ENCODE data around the gene CDK9.

The CDK9 gene

GRCh38 chr9:127746959-127747569 lies 38.8 kb upstream of the CDK9 start:
- DNase-seq (ENCODE audit: extremely low spot score), result no peak
- POLR2A ChIA-PET, result interaction anchor here (1.4 kb wide), 1 partner anchor 12 kb away, joined by 4 read pairs; the partner anchor contains the start of gene TOR2A
- TF ChIP-seq FOXM1 (IDR thresholded peaks at IDR 0.05; ENCODE audit: borderline replicate concordance), result no peak
- TF ChIP-seq SUZ12 (IDR thresholded peaks at IDR 0.05), result no peak
- TF ChIP-seq TARDBP (IDR thresholded peaks at IDR 0.05), result no peak
- TF ChIP-seq BHLHE40 (IDR thresholded peaks at IDR 0.05; ENCODE audit: borderline replicate concordance), result no peak
- TF ChIP-seq L3MBTL2 (conservative IDR thresholded peaks at IDR 0.05), result no peak
- TF ChIP-seq ARNT (IDR thresholded peaks at IDR 0.05), result no peak
- no peak for TF ChIP-seq CTBP1 (IDR thresholded peaks at IDR 0.05; ENCODE audit: borderline replicate concordance)
- TF ChIP-seq ELF4 (IDR thresholded peaks at IDR 0.05), result no peak
- TF ChIP-seq SP1 (IDR thresholded peaks at IDR 0.05), result no peak
- TF ChIP-seq FOXA1 (IDR thresholded peaks at IDR 0.05), result no peak
- no peak for TF ChIP-seq LEF1 (IDR thresholded peaks at IDR 0.05; ENCODE audit: borderline replicate concordance)
- TF ChIP-seq FOXK2 (IDR thresholded peaks at IDR 0.05), result no peak
- no peak for TF ChIP-seq PKNOX1 (IDR thresholded peaks at IDR 0.05)
- no peak for TF ChIP-seq ZNF384 (IDR thresholded peaks at IDR 0.05)
- CTCF ChIA-PET, result no interaction called here

- POLR2A ChIA-PET, result no interaction called here
- CTCF ChIA-PET, result no interaction called here
- TF ChIP-seq ARNT (IDR thresholded peaks at IDR 0.05) (no peak), FOXK2 (IDR thresholded peaks at IDR 0.05) (no peak), ELF4 (IDR thresholded peaks at IDR 0.05) (no peak), ZNF384 (IDR thresholded peaks at IDR 0.05) (no peak), NFRKB (IDR thresholded peaks at IDR 0.05) (no peak), FOXA1 (IDR thresholded peaks at IDR 0.05) (no peak), SP1 (IDR thresholded peaks at IDR 0.05) (no peak), LEF1 (IDR thresholded peaks at IDR 0.05; ENCODE audit: borderline replicate concordance) (no peak), TARDBP (IDR thresholded peaks at IDR 0.05) (no peak)
- DNase-seq (ENCODE audit: extremely low spot score), result no peak
Measured at GRCh38 chr9:127749090-127749787, 36.6 kb upstream of the CDK9 start.

- TF ChIP-seq ELF4 (IDR thresholded peaks at IDR 0.05) (no peak), ZNF384 (IDR thresholded peaks at IDR 0.05) (no peak), BHLHE40 (IDR thresholded peaks at IDR 0.05; ENCODE audit: borderline replicate concordance) (no peak), CTBP1 (IDR thresholded peaks at IDR 0.05; ENCODE audit: borderline replicate concordance) (no peak), SP1 (IDR thresholded peaks at IDR 0.05) (no peak), L3MBTL2 (conservative IDR thresholded peaks at IDR 0.05) (no peak), TARDBP (IDR thresholded peaks at IDR 0.05) (no peak), PKNOX1 (IDR thresholded peaks at IDR 0.05) (no peak), HDGF (IDR thresholded peaks at IDR 0.05; ENCODE audit: borderline replicate concordance) (no peak), LEF1 (IDR thresholded peaks at IDR 0.05; ENCODE audit: borderline replicate concordance) (no peak), FOXA1 (IDR thresholded peaks at IDR 0.05) (no peak), ARNT (IDR thresholded peaks at IDR 0.05) (no peak), SUZ12 (IDR thresholded peaks at IDR 0.05) (no peak), FOXK2 (IDR thresholded peaks at IDR 0.05) (no peak), NFRKB (IDR thresholded peaks at IDR 0.05) (no peak), FOXM1 (IDR thresholded peaks at IDR 0.05; ENCODE audit: borderline replicate concordance) (no peak)
Measured at GRCh38 chr9:127751269-127752054, 34.4 kb upstream of the CDK9 start.

GRCh38 chr9:127753148-127753547 lies 32.7 kb upstream of the CDK9 start:
- TF ChIP-seq SUZ12 (IDR thresholded peaks at IDR 0.05) (no peak), TARDBP (IDR thresholded peaks at IDR 0.05) (no peak), CTBP1 (IDR thresholded peaks at IDR 0.05; ENCODE audit: borderline replicate concordance) (no peak), SP1 (IDR thresholded peaks at IDR 0.05) (no peak), L3MBTL2 (conservative IDR thresholded peaks at IDR 0.05) (no peak), ELF4 (IDR thresholded peaks at IDR 0.05) (no peak), FOXK2 (IDR thresholded peaks at IDR 0.05) (no peak), NFRKB (IDR thresholded peaks at IDR 0.05) (no peak), BHLHE40 (IDR thresholded peaks at IDR 0.05; ENCODE audit: borderline replicate concordance) (no peak), FOXA1 (IDR thresholded peaks at IDR 0.05) (no peak), LEF1 (IDR thresholded peaks at IDR 0.05; ENCODE audit: borderline replicate concordance) (no peak), ARNT (IDR thresholded peaks at IDR 0.05) (no peak), PKNOX1 (IDR thresholded peaks at IDR 0.05) (no peak), HDGF (IDR thresholded peaks at IDR 0.05; ENCODE audit: borderline replicate concordance) (no peak), FOXM1 (IDR thresholded peaks at IDR 0.05; ENCODE audit: borderline replicate concordance) (no peak), ZNF384 (IDR thresholded peaks at IDR 0.05) (no peak)
- no peak for DNase-seq (ENCODE audit: extremely low spot score)
- CTCF ChIA-PET, result no interaction called here
- POLR2A ChIA-PET, result no interaction called here

More at GRCh38 chr9:127751269-127752054, 34.4 kb upstream of the CDK9 start:
- ChIA-PET CTCF (interaction anchor here (0.5 kb wide), 1 partner anchor 18 kb away, joined by 4 read pairs; no protein-coding TSS in a partner anchor), POLR2A (no interaction called here)
- no peak for DNase-seq (ENCODE audit: extremely low spot score)

- POLR2A ChIA-PET, result no interaction called here
- CTCF ChIA-PET, result no interaction called here
Measured at GRCh38 chr9:127753622-127754021, 32.2 kb upstream of the CDK9 start.

More at GRCh38 chr9:127753622-127754021, 32.2 kb upstream of the CDK9 start:
- TF ChIP-seq TARDBP (IDR thresholded peaks at IDR 0.05) (no peak), ELF4 (IDR thresholded peaks at IDR 0.05) (no peak), NFRKB (IDR thresholded peaks at IDR 0.05) (no peak), SUZ12 (IDR thresholded peaks at IDR 0.05) (no peak), ARNT (IDR thresholded peaks at IDR 0.05) (no peak), CTBP1 (IDR thresholded peaks at IDR 0.05; ENCODE audit: borderline replicate concordance) (no peak), ZNF384 (IDR thresholded peaks at IDR 0.05) (no peak), BHLHE40 (IDR thresholded peaks at IDR 0.05; ENCODE audit: borderline replicate concordance) (no peak), LEF1 (IDR thresholded peaks at IDR 0.05; ENCODE audit: borderline replicate concordance) (no peak), FOXM1 (IDR thresholded peaks at IDR 0.05; ENCODE audit: borderline replicate concordance) (no peak), FOXK2 (IDR thresholded peaks at IDR 0.05) (no peak), L3MBTL2 (conservative IDR thresholded peaks at IDR 0.05) (no peak), PKNOX1 (IDR thresholded peaks at IDR 0.05) (no peak), SP1 (IDR thresholded peaks at IDR 0.05) (no peak), HDGF (IDR thresholded peaks at IDR 0.05; ENCODE audit: borderline replicate concordance) (no peak), FOXA1 (IDR thresholded peaks at IDR 0.05) (no peak)
- DNase-seq (ENCODE audit: extremely low spot score), result no peak
